Mesothelial cell of epicardium (in vitro differentiated cells): ENCODE measurements around the gene PRPF31. TPM values are rescaled to one million over a fixed set of nuclear protein-coding genes. Genes with fewer than 3 reads are reported as not detected.

Source experiments
- DNase-seq, 2 experiments: peaks; one replicate each; pipeline ENCODE4 v3.0.0; 2021; ENCODE audit warnings: low spot score in 2 of 2; ENCODE audit not compliant: unreplicated experiment in 2 of 2
- H3K27ac Mint-ChIP-seq: 2 replicates; pipeline ENCODE4 v1.8.0; 2021; ENCODE audit warnings: mixed read lengths
- H3K27me3 Mint-ChIP-seq: 2 replicates; pipeline ENCODE4 v1.8.0; 2021; ENCODE audit warnings: low read depth, mixed read lengths
- H3K36me3 Mint-ChIP-seq: 2 replicates; pipeline ENCODE4 v1.8.0; 2021; ENCODE audit warnings: mixed read lengths
- H3K4me1 Mint-ChIP-seq: 2 replicates; pipeline ENCODE4 v1.8.0; 2021; ENCODE audit warnings: mixed read lengths
- H3K4me3 Mint-ChIP-seq: 2 replicates; pipeline ENCODE4 v1.8.0; 2021; ENCODE audit warnings: mild to moderate bottlenecking, moderate library complexity, mixed read lengths
- H3K9me3 Mint-ChIP-seq: 2 replicates; pipeline ENCODE4 v1.8.0; 2021; ENCODE audit warnings: mixed read lengths
- CTCF ChIP-seq: fragments of 200-600 bp; sonication (generic); IDR thresholded peaks from one replicate; pipeline ENCODE4 v1.5.0; 2021; ENCODE audit warnings: antibody characterized with exemption; ENCODE audit not compliant: unreplicated experiment
- total RNA-seq: library from RNA; stranded (reverse); gene quantifications from 3 replicates; pipeline ENCODE4 v1.2.1, GENCODE V29; 2021

PRPF31 gene
- total RNA-seq, 1 donor from 2014 or later, result 80.6 TPM

DNA sequence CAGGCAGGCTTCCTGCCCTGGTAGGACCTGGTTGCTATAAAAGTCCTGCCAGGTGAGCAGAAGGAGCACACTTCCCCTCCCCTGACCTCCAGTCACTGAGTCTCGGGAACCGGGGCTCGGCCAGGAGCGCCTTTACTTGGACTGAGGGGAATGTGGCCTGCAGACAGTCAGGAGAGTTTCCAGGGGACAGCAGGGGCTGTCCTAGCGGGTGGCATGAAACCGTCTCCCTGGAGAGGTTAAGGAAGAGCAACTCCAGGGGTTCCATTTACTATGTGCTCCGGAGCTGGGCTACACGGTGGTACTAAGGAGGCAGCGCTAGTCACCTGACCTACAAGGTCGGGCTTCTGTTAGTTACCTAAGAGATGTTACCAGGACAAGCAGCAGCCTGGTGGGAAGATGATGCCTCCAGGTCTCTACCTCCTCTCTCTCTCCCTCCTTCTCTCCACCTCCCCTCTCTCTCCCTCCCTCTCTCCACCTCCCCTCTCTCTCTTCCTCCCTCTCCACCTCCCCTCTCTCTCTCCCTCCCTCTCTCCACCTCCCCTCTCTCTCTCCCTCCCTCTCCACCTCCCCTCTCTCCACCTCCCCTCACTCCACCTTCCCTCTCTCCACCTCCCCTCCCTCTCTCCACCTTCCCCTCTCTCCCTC lies 17.9 kb downstream of the PRPF31 start:
- peak in 1 of 2 experiments; percentile 49 for DNase-seq
- Mint-ChIP-seq H3K4me3 (no peak overlapping the region), H3K36me3 (peaks cover 11% of the 10 kb centered on the region), H3K4me1 (peaks cover 9% of the 10 kb centered on the region), H3K9me3 (no peaks in the 10 kb centered on the region), H3K27me3 (peaks cover 8% of the 10 kb centered on the region), H3K27ac (no peak overlapping the region)
- no peak for TF ChIP-seq CTCF

DNA sequence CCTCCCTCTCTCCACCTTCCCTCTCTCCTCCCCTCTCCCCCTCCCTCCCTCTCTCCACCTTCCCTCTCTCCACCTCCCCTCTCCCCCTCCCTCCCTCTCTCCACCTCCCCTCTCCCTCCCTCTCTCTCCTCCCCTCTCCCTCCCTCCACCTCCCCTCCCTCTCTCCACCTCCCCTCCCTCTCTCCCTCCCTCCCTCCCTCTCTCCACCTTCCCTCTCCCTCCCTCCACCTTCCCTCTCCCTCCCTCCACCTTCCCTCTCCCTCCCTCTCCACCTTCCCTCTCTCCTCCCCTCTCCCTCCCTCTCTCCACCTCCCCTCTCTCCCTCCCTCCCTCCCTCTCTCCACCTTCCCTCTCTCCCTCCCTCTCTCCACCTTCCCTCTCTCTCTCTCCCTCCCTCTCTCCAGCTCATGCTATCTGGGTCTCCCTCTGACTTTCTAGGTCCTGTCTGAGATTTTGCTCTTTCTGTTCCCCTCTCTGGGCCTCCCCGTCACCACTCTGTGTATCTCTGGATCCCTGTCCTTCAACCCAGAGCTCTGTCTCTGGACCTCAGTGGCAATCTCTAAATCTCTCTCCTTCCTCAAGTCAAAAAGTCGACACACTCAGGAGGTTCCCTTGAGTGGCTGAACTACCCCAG lies 18.5 kb downstream of the PRPF31 start:
- no peak for TF ChIP-seq CTCF
- Mint-ChIP-seq H3K4me3 (no peak overlapping the region), H3K27me3 (peaks cover 8% of the 10 kb centered on the region), H3K27ac (no peak overlapping the region), H3K36me3 (peaks cover 11% of the 10 kb centered on the region), H3K4me1 (peaks cover 15% of the 10 kb centered on the region), H3K9me3 (no peaks in the 10 kb centered on the region)
- no peak for DNase-seq

DNA sequence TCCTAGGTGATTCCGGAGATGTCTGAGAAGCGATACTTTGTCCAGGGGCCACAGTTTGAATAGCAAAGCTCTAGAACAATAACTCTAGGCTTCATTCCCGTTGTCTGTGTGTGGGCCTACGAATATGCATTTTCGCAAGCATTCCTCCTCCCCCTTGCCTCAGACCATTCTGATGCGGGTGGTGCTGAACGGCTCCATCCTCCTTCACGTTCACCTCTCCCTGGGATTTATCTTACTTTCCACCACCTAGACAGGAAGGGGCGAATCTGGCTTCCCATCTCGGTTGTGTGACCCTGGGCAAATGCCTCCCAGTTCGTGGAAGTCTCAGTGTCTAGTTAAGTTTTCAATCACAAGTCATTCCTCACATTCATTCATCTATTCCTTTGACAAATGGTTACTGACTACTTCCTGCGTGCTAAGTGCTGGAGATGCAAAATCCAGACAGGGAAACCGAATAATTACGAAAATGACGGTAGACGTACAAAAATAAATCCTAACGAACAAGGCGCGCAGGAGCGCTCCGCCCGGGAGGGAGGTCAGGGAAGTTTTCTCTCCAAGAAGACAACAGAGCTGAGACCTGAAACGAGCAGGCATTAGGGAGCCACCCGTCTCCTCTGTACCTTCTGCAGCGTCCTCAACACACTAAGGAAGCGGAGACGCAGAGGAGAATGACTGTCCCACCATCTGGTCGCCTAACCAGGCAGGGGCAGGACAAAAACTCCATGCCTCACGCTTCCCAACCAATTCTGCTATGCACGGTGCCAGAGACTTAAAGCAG lies 20.7 kb downstream of the PRPF31 start:
- Mint-ChIP-seq H3K4me1 (peaks cover 23% of the 10 kb centered on the region), H3K27me3 (peaks cover 8% of the 10 kb centered on the region), H3K27ac (peak overlapping the region; percentile 97), H3K36me3 (peaks cover 6% of the 10 kb centered on the region), H3K4me3 (peak overlapping the region; percentile 90), H3K9me3 (no peaks in the 10 kb centered on the region)
- no peak for DNase-seq
- TF ChIP-seq CTCF, result no peak

GRCh38 chr19:54136864-54137698 lies 21.5 kb downstream of the PRPF31 start:
- DNase-seq, result peak; percentile 99 to 100
- Mint-ChIP-seq H3K4me1 (peaks cover 23% of the 10 kb centered on the region), H3K9me3 (no peaks in the 10 kb centered on the region), H3K36me3 (no peaks in the 10 kb centered on the region), H3K27me3 (peaks cover 8% of the 10 kb centered on the region), H3K27ac (peak overlapping the region; percentile 97), H3K4me3 (peak overlapping the region; percentile 90)
- no peak for TF ChIP-seq CTCF

GRCh38 chr19:54137699-54138488 lies 22.3 kb downstream of the PRPF31 start, which contains the start of gene CNOT3:
CNOT3 (plus strand) TSS chr19:54137762; CDS start chr19:54142979, 5,217 bp downstream.
- Mint-ChIP-seq H3K9me3 (no peaks in the 10 kb centered on the region), H3K4me1 (peaks cover 23% of the 10 kb centered on the region), H3K4me3 (peak within 1 kb of the TSS; percentile 90), H3K36me3 (peaks cover 4% of the 10 kb centered on the region), H3K27me3 (peaks cover 8% of the 10 kb centered on the region), H3K27ac (peak within 1 kb of the TSS; percentile 97)
- DNase-seq, result no peak
- TF ChIP-seq CTCF, result peak; percentile 33
